H1 (cell line): ENCODE data around the gene CUL4A.

ENCODE experiments used
- BRCA1 ChIP-seq: IDR thresholded peaks from 2 replicates; pipeline ENCODE4 v1.6.1; 2012; ENCODE audit warnings: low read depth, low read length, improper control_type of control experiment
- CBX8 ChIP-seq: fragments of 300-800, 300-1000 bp; sonication (generic); IDR thresholded peaks from 2 replicates; pipeline ENCODE4 v1.7.1; 2016; ENCODE audit warnings: low read depth, low read length, borderline replicate concordance
- FOSL1 ChIP-seq: IDR thresholded peaks from 2 replicates; pipeline ENCODE4 v1.6.1; 2011; ENCODE audit warnings: mild to moderate bottlenecking, low read depth, low read length, moderate library complexity; ENCODE audit not compliant: insufficient read depth
- HDAC2 ChIP-seq, 2 experiments: fragments of 300-600 bp in 1 of 2; sonication (generic) in 1 of 2; IDR thresholded peaks; 2 replicates each; pipeline ENCODE4 v1.6.1; 2011 to 2012; ENCODE audit warnings: low read depth in 2 of 2, low read length in 2 of 2, mild to moderate bottlenecking in 2 of 2, moderate library complexity in 2 of 2, borderline replicate concordance in 1 of 2, inconsistent platforms in 1 of 2
- JUN ChIP-seq: IDR thresholded peaks from 2 replicates; pipeline ENCODE4 v1.6.1; 2011; ENCODE audit warnings: low read depth, mild to moderate bottlenecking, improper control_type of control experiment, low read length
- POLR2A ChIP-seq, 2 experiments: IDR thresholded peaks; 1 replicate in 1 of 2; 2 replicates in 1 of 2; pipeline ENCODE4 v1.6.1; 2011; ENCODE audit warnings: low read depth in 2 of 2, low read length in 2 of 2, mild to moderate bottlenecking in 2 of 2; ENCODE audit errors: control extremely low read depth in 1 of 2
- SAP30 ChIP-seq: fragments of 300-600 bp; sonication (generic); IDR thresholded peaks from 2 replicates; pipeline ENCODE4 v1.7.1; 2012; ENCODE audit warnings: low read length, moderate library complexity, mild to moderate bottlenecking, inconsistent platforms; ENCODE audit not compliant: insufficient read depth, insufficient replicate concordance
- SIN3A ChIP-seq, 2 experiments: IDR thresholded peaks in 1 of 2; conservative IDR thresholded peaks in 1 of 2; 2 replicates each; pipeline ENCODE4 v1.6.1; 2011 to 2012; ENCODE audit warnings: low read length in 2 of 2, improper control_type of control experiment in 1 of 2, low read depth in 1 of 2, mild to moderate bottlenecking in 1 of 2
- SP1 ChIP-seq: IDR thresholded peaks from 2 replicates; pipeline ENCODE4 v1.6.1; 2011; ENCODE audit warnings: low read depth, low read length
- SP4 ChIP-seq: IDR thresholded peaks from 2 replicates; pipeline ENCODE4 v1.6.1; 2012; ENCODE audit warnings: low read length, inconsistent platforms
- SRF ChIP-seq: IDR thresholded peaks from 2 replicates; pipeline ENCODE4 v1.6.1; 2011; ENCODE audit warnings: mild to moderate bottlenecking, low read depth, low read length, moderate library complexity
- YY1 ChIP-seq: IDR thresholded peaks from 2 replicates; pipeline ENCODE4 v1.6.1; 2011; ENCODE audit warnings: low read depth, mild to moderate bottlenecking, low read length
- ZNF274 ChIP-seq: IDR thresholded peaks from 2 replicates; pipeline ENCODE4 v1.7.0; 2012; ENCODE audit warnings: low read length, borderline replicate concordance; ENCODE audit errors: extremely low read depth
- TF ChIP-seq, protein P1 (sequence below), 3 experiments: IDR thresholded peaks; 1 replicate in 2 of 3; 2 replicates in 1 of 3; pipeline versions ENCODE4 v1.5.1 to v1.6.1; 2011; ENCODE audit warnings: low read length in 3 of 3, mild to moderate bottlenecking in 3 of 3, inconsistent platforms in 2 of 3, low read depth in 1 of 3, moderate library complexity in 1 of 3; ENCODE audit not compliant: insufficient read depth in 1 of 3; ENCODE audit errors: control extremely low read depth in 1 of 3

DNA sequence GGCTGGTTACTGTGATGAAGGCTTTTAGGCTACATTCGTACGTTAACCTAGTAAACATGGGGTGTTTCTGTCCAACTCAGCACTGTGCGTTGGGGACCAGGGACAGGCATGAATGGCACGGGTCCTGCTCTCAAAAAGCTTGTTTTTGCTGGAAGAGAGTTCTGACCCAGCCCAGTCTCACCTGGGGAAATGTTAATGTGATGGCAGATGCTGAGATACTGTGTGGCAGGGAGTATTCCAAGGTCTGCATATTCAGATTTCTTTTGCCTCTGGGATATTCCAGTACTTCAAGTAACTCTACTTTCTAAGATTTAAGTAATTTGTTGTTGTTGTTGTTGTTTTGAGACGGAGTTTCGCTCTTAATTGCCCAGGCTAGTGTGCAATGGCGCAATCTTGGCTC, 13.7 kb downstream of the CUL4A start:
- TF ChIP-seq JUN = no peak
- TF ChIP-seq SP4 = no peak
- TF ChIP-seq, protein P1, sequence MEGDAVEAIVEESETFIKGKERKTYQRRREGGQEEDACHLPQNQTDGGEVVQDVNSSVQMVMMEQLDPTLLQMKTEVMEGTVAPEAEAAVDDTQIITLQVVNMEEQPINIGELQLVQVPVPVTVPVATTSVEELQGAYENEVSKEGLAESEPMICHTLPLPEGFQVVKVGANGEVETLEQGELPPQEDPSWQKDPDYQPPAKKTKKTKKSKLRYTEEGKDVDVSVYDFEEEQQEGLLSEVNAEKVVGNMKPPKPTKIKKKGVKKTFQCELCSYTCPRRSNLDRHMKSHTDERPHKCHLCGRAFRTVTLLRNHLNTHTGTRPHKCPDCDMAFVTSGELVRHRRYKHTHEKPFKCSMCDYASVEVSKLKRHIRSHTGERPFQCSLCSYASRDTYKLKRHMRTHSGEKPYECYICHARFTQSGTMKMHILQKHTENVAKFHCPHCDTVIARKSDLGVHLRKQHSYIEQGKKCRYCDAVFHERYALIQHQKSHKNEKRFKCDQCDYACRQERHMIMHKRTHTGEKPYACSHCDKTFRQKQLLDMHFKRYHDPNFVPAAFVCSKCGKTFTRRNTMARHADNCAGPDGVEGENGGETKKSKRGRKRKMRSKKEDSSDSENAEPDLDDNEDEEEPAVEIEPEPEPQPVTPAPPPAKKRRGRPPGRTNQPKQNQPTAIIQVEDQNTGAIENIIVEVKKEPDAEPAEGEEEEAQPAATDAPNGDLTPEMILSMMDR (IDR thresholded peaks at IDR 0.05; ENCODE audit: control extremely low read depth in 1 of 3, insufficient read depth in 1 of 3, low read depth in 1 of 3, low read length in 3 of 3) = no peak
- no peak for TF ChIP-seq SAP30
- no peak for TF ChIP-seq SIN3A (conservative IDR thresholded peaks at IDR 0.05 in 1 of 2, IDR thresholded peaks at IDR 0.05 in 1 of 2; ENCODE audit: low read depth in 1 of 2, low read length in 2 of 2)
- TF ChIP-seq SP1 = no peak
- TF ChIP-seq POLR2A (IDR thresholded peaks at IDR 0.05; ENCODE audit: control extremely low read depth in 1 of 2, low read depth in 2 of 2, low read length in 2 of 2) = 0 out of 3 replicates have a peak, but pooled peaks of 1 of the 2 experiments have one; percentile 28
- TF ChIP-seq YY1 = no peak
- no peak for TF ChIP-seq ZNF274
- TF ChIP-seq HDAC2 (IDR thresholded peaks at IDR 0.05; ENCODE audit: borderline replicate concordance in 1 of 2, low read depth in 2 of 2, low read length in 2 of 2) = no peak
- TF ChIP-seq SRF = no peak
- TF ChIP-seq CBX8 = no peak
- TF ChIP-seq BRCA1 = no peak
- TF ChIP-seq FOSL1 = no peak
